HepG2 (cell line): Measurements from ENCODE around the gene OTUD4. TPM values are rescaled to one million over a fixed set of nuclear protein-coding genes. Genes with fewer than 3 reads are reported as not detected.
A peak's percentile ranks its signal among the peaks of the same experiment; 100 is the strongest.

ENCODE experiments used
- KAT2B ChIP-seq: fragments of 150-350 bp; IDR thresholded peaks from 2 replicates; pipeline ENCODE4 v1.6.1; 2014; ENCODE audit warnings: low read depth, low read length, borderline replicate concordance
- MTF1 ChIP-seq: sonication (generic); formaldehyde crosslinking; IDR thresholded peaks from 2 replicates; pipeline ENCODE4 v1.5.0; 2020; ENCODE audit warnings: missing genetic modification reagents
- MXD4 ChIP-seq: IDR thresholded peaks from 2 replicates; pipeline ENCODE4 v1.6.1; 2016; ENCODE audit warnings: mild to moderate bottlenecking, missing biosample characterization, missing genetic modification reagents
- POLR2AphosphoS2 ChIP-seq: IDR thresholded peaks from 2 replicates; pipeline ENCODE4 v1.6.1; 2011; ENCODE audit warnings: low read depth, low read length, improper control_type of control experiment
- RELA ChIP-seq: sonication (generic); formaldehyde crosslinking; IDR thresholded peaks from 2 replicates; pipeline ENCODE4 v1.4.0; 2020; ENCODE audit warnings: missing genetic modification reagents
- SALL1 ChIP-seq: sonication (generic); formaldehyde crosslinking; IDR thresholded peaks from 2 replicates; pipeline ENCODE4 v1.8.0; 2022; ENCODE audit warnings: mild to moderate bottlenecking, missing genetic modification reagents
- SP140L ChIP-seq: sonication (generic); formaldehyde crosslinking; IDR thresholded peaks from 2 replicates; pipeline ENCODE4 v1.4.0; 2020; ENCODE audit warnings: missing genetic modification reagents, borderline replicate concordance
- SPEN ChIP-seq: sonication (generic); formaldehyde crosslinking; IDR thresholded peaks from 2 replicates; pipeline ENCODE4 v1.5.1; 2020; ENCODE audit warnings: low read depth, mild to moderate bottlenecking, missing genetic modification reagents
- STAT6 ChIP-seq: sonication (generic); formaldehyde crosslinking; IDR thresholded peaks from 2 replicates; pipeline ENCODE4 v1.4.0; 2020; ENCODE audit warnings: missing genetic modification reagents, mild to moderate bottlenecking, borderline replicate concordance
- TCF12 ChIP-seq, 2 experiments: fragments of 450-650 bp in 1 of 2; sonication (generic) in 1 of 2; formaldehyde crosslinking in 1 of 2; IDR thresholded peaks; 2 replicates each; pipeline versions ENCODE4 v1.6.1 to v1.8.0; 2017 to 2022; ENCODE audit warnings: antibody characterized with exemption in 1 of 2, mild to moderate bottlenecking in 1 of 2, missing genetic modification reagents in 1 of 2, moderate library complexity in 1 of 2
- ZBTB38 ChIP-seq: sonication (generic); formaldehyde crosslinking; IDR thresholded peaks from 2 replicates; pipeline ENCODE4 v1.5.1; 2020; ENCODE audit warnings: mild to moderate bottlenecking, missing genetic modification reagents
- ZKSCAN8 ChIP-seq: IDR thresholded peaks from 2 replicates; pipeline ENCODE4 v1.6.1; 2016; ENCODE audit warnings: borderline replicate concordance, missing genetic modification reagents, missing compliant biosample characterization
- ZNF333 ChIP-seq: sonication (generic); formaldehyde crosslinking; IDR thresholded peaks from 2 replicates; pipeline ENCODE4 v1.4.0; 2020; ENCODE audit warnings: mild to moderate bottlenecking, missing genetic modification reagents, borderline replicate concordance
- ZNF572 ChIP-seq: sonication (generic); formaldehyde crosslinking; IDR thresholded peaks from 2 replicates; pipeline ENCODE4 v1.5.1; 2020; ENCODE audit warnings: mild to moderate bottlenecking, missing genetic modification reagents
- polyA plus RNA-seq, 8 experiments: library from polyadenylated mRNA; depleted of rRNA in 3 of 8; stranded (reverse) in 7 of 8; unstranded in 1 of 8; fragments of >200 nt; fragmentation: Illumina TruSeq in 4 of 8; extraction: Trizol in 4 of 8; gene quantifications; 2 replicates each; pipeline versions ENCODE4 v1.2.1 to v1.2.3, GENCODE V29; 2011 to 2016; ENCODE audit warnings: low read depth in 4 of 8, missing spikeins in 1 of 8, mixed read lengths in 1 of 8; ENCODE audit not compliant: insufficient read depth in 1 of 8
- total RNA-seq, 5 experiments: library from RNA; depleted of rRNA; stranded (reverse); fragments of >200 nt; fragmentation: Illumina TruSeq; extraction: Trizol; gene quantifications; 2 replicates each; pipeline ENCODE4 v1.2.3, GENCODE V29; 2016; ENCODE audit warnings: low read depth in 1 of 5
- TF ChIP-seq, protein P1 (sequence below): sonication (generic); formaldehyde crosslinking; IDR thresholded peaks from 2 replicates; pipeline ENCODE4 v1.5.1; 2020; ENCODE audit warnings: missing genetic modification reagents, mild to moderate bottlenecking, borderline replicate concordance
- TF ChIP-seq, protein P2 (sequence below): fragments of 450-650 bp; IDR thresholded peaks from 2 replicates; pipeline ENCODE4 v1.6.1; 2016

Gene OTUD4
- total and polyA plus RNA-seq, 2 of the 13 experiments (the other 11 are each of a cell fraction or from before 2014, with no cell fraction given) = 16.1 to 18.0 TPM

DNA sequence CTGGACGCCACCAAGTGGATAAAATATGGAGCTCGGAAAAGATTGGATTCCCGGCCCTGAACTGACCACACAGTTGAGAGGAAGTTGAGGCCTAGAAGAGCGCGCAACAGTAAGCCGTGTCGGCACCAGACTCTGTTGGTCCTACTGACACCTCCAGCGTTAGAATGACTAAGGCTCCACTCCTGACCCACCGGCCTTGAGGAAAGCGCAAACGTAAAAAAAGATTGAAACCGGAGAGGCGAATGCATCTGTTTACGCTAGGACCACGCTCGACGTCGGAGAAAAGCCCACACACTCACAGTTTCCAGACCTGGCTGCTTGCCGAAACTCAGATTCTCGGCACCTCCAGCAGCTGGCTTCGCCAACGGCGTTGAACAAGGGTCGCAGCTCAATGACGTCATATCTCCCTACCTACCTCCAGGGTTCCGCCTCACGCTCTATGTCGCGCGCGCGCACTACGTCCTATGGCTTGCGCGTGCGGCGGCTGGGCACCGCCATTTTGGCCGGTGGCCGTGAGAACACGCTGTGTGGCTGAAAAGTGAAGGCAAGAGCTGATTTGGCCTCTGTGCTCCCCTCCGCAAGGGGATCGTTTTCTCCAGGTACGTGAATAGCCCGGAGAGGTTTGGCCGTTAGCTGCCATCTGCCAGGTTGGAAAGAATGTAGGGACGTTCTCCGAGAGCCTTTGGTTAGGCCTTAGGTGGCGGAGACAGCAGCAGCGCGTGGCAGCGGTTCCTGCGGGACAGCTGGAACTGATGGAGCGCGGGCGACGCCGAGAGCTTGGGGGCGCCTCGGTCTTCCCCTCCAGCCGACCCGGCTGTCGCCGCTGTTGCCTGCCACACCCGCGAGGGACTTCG is 82.3 kb downstream of the OTUD4 start, which contains the start of the genes ABCE1 and ANAPC10 (continued):
- TF ChIP-seq STAT6 (CRISPR knock-in tag) (0 out of 2 replicates have a peak, but pooled peaks have one; percentile 54), ZNF572 (CRISPR knock-in tag) (peak; percentile 83), KAT2B (no peak), POLR2AphosphoS2 (no peak), ZNF333 (no peak), SALL1 (CRISPR knock-in tag) (peak; percentile 94), ZBTB38 (CRISPR knock-in tag) (peak; percentile 75; the same call in 1 of the 2 replicates), MTF1 (CRISPR knock-in tag) (no peak), TCF12 (IDR thresholded peaks at IDR 0.05) (no peak), TCF12 (CRISPR knock-in tag; IDR thresholded peaks at IDR 0.05) (no peak), SPEN (peak; percentile 81), RELA (0 out of 2 replicates have a peak, but pooled peaks have one; percentile 35), SP140L (CRISPR knock-in tag) (no peak), MXD4 (CRISPR knock-in tag) (peak; percentile 97), ZKSCAN8 (CRISPR knock-in tag) (peak; percentile 32; the same call in 1 of the 2 replicates)
- TF ChIP-seq, protein P1, sequence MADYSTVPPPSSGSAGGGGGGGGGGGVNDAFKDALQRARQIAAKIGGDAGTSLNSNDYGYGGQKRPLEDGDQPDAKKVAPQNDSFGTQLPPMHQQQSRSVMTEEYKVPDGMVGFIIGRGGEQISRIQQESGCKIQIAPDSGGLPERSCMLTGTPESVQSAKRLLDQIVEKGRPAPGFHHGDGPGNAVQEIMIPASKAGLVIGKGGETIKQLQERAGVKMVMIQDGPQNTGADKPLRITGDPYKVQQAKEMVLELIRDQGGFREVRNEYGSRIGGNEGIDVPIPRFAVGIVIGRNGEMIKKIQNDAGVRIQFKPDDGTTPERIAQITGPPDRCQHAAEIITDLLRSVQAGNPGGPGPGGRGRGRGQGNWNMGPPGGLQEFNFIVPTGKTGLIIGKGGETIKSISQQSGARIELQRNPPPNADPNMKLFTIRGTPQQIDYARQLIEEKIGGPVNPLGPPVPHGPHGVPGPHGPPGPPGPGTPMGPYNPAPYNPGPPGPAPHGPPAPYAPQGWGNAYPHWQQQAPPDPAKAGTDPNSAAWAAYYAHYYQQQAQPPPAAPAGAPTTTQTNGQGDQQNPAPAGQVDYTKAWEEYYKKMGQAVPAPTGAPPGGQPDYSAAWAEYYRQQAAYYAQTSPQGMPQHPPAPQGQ (CRISPR knock-in tag) = no peak
- TF ChIP-seq, protein P2, sequence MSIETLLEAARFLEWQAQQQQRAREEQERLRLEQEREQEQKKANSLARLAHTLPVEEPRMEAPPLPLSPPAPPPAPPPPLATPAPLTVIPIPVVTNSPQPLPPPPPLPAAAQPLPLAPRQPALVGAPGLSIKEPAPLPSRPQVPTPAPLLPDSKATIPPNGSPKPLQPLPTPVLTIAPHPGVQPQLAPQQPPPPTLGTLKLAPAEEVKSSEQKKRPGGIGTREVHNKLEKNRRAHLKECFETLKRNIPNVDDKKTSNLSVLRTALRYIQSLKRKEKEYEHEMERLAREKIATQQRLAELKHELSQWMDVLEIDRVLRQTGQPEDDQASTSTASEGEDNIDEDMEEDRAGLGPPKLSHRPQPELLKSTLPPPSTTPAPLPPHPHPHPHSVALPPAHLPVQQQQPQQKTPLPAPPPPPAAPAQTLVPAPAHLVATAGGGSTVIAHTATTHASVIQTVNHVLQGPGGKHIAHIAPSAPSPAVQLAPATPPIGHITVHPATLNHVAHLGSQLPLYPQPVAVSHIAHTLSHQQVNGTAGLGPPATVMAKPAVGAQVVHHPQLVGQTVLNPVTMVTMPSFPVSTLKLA = peak; percentile 44; the same call in 1 of the 2 replicates
